ENCODE results near the gene ZDHHC20. TPM values are rescaled to one million over a fixed set of nuclear protein-coding genes. Genes with fewer than 3 reads are reported as not detected.

The ZDHHC20 gene
- total RNA-seq, 1 donor from 2014 or later, result 175 TPM

- Mint-ChIP-seq H3K27ac (no peak overlapping the region), H3K4me3 (no peak overlapping the region), H3K4me1 (no peaks in the 10 kb centered on the region), H3K36me3 (peaks cover 40% of the 10 kb centered on the region), H3K27me3 (ENCODE audit: insufficient read depth, low read depth) (no peaks in the 10 kb centered on the region), H3K9me3 (peaks cover 45% of the 10 kb centered on the region)
- Histone ChIP-seq H3K4me1 (no peaks in the 10 kb centered on the region), H3K4me3 (no peak overlapping the region), H3K27ac (no peak overlapping the region), H4K20me1 (ENCODE audit: low read depth) (no peaks in the 10 kb centered on the region), H3K9ac (no peak overlapping the region), H3K9me3 (ENCODE audit: low read depth) (peaks cover 9% of the 10 kb centered on the region), H3K27me3 (no peaks in the 10 kb centered on the region), H2AFZ (replicated peaks) (no peak overlapping the region), H3F3A (ENCODE audit: low read depth) (peaks cover 4% of the 10 kb centered on the region), H3K36me3 (peaks cover 6% of the 10 kb centered on the region), H3K4me2 (no peak overlapping the region), H3K79me2 (ENCODE audit: low read depth) (peaks cover 80% of the 10 kb centered on the region)
- no peak for DNase-seq (ENCODE audit: low spot score)
- TF ChIP-seq CTCF (IDR thresholded peaks at IDR 0.05) (no peak), EZH2 (IDR thresholded peaks at IDR 0.05) (no peak), EZH2phosphoT487 (IDR thresholded peaks at IDR 0.05) (no peak)
Measured at GRCh38 chr13:21427741-21428140, 31.4 kb downstream of the ZDHHC20 start.

GRCh38 chr13:21426238-21426637 lies 32.9 kb downstream of the ZDHHC20 start:
- Histone ChIP-seq H3K4me2 (no peak overlapping the region), H3K79me2 (ENCODE audit: low read depth) (peaks cover 66% of the 10 kb centered on the region), H3K9me3 (ENCODE audit: low read depth) (peaks cover 9% of the 10 kb centered on the region), H3K27ac (no peak overlapping the region), H3F3A (ENCODE audit: low read depth) (peaks cover 1% of the 10 kb centered on the region), H2AFZ (replicated peaks) (no peak overlapping the region), H3K4me1 (no peaks in the 10 kb centered on the region), H3K27me3 (no peaks in the 10 kb centered on the region), H3K4me3 (no peak overlapping the region), H3K36me3 (peaks cover 6% of the 10 kb centered on the region), H3K9ac (no peak overlapping the region), H4K20me1 (ENCODE audit: low read depth) (no peaks in the 10 kb centered on the region)
- no peak overlapping the region for H3K27ac Mint-ChIP-seq
- no peak for TF ChIP-seq EZH2 (IDR thresholded peaks at IDR 0.05)
- no peak for TF ChIP-seq EZH2phosphoT487 (IDR thresholded peaks at IDR 0.05)
- TF ChIP-seq CTCF (IDR thresholded peaks at IDR 0.05), result no peak
- no peaks in the 10 kb centered on the region for H3K4me1 Mint-ChIP-seq
- H3K36me3 Mint-ChIP-seq, result peaks cover 36% of the 10 kb centered on the region
- peaks cover 40% of the 10 kb centered on the region for H3K9me3 Mint-ChIP-seq
- no peak overlapping the region for H3K4me3 Mint-ChIP-seq
- no peak for DNase-seq (ENCODE audit: low spot score)
- no peaks in the 10 kb centered on the region for H3K27me3 Mint-ChIP-seq (ENCODE audit: insufficient read depth, low read depth)

GRCh38 chr13:21420706-21421105 lies 38.4 kb downstream of the ZDHHC20 start:
- Histone ChIP-seq H3K4me3 (no peak overlapping the region), H3K27ac (no peak overlapping the region), H3K4me2 (no peak overlapping the region), H2AFZ (replicated peaks) (no peak overlapping the region), H3K9me3 (ENCODE audit: low read depth) (no peaks in the 10 kb centered on the region), H3F3A (ENCODE audit: low read depth) (no peaks in the 10 kb centered on the region), H3K36me3 (no peaks in the 10 kb centered on the region), H4K20me1 (ENCODE audit: low read depth) (no peaks in the 10 kb centered on the region), H3K4me1 (no peaks in the 10 kb centered on the region), H3K79me2 (ENCODE audit: low read depth) (peaks cover 22% of the 10 kb centered on the region), H3K27me3 (no peaks in the 10 kb centered on the region), H3K9ac (no peak overlapping the region)
- no peak for DNase-seq (ENCODE audit: low spot score)
- Mint-ChIP-seq H3K36me3 (peaks cover 7% of the 10 kb centered on the region), H3K9me3 (no peaks in the 10 kb centered on the region), H3K4me1 (no peaks in the 10 kb centered on the region), H3K27me3 (ENCODE audit: insufficient read depth, low read depth) (no peaks in the 10 kb centered on the region), H3K4me3 (no peak overlapping the region), H3K27ac (no peak overlapping the region)
- TF ChIP-seq CTCF (IDR thresholded peaks at IDR 0.05), result no peak
- TF ChIP-seq EZH2 (IDR thresholded peaks at IDR 0.05), result no peak
- TF ChIP-seq EZH2phosphoT487 (IDR thresholded peaks at IDR 0.05), result no peak

All from neural progenitor cell (in vitro differentiated cells).